ENCODE measurements around the gene INSYN2A.

The INSYN2A gene

GRCh38 chr10:127210936-127211466 is 14.6 kb upstream of the INSYN2A start:
- Mint-ChIP-seq H3K4me3 (no peak overlapping the region), H3K9me3 (ENCODE audit: low read depth) (no peaks in the 10 kb centered on the region), H3K27ac (no peak overlapping the region), H3K4me1 (ENCODE audit: low read depth) (no peaks in the 10 kb centered on the region), H3K27me3 (peaks cover 3% of the 10 kb centered on the region), H3K36me3 (no peaks in the 10 kb centered on the region)

- no peaks in the 10 kb centered on the region for H3K9me3 Mint-ChIP-seq (ENCODE audit: low read depth)
- no peak overlapping the region for H3K27ac Mint-ChIP-seq
- no peak overlapping the region for H3K4me3 Mint-ChIP-seq
- no peaks in the 10 kb centered on the region for H3K4me1 Mint-ChIP-seq (ENCODE audit: low read depth)
- no peaks in the 10 kb centered on the region for H3K27me3 Mint-ChIP-seq
- H3K36me3 Mint-ChIP-seq, result no peaks in the 10 kb centered on the region
Observed at GRCh38 chr10:127207081-127207480, 10.7 kb upstream of the INSYN2A start.

GRCh38 chr10:127203067-127203466 is 6.7 kb upstream of the INSYN2A start:
- Mint-ChIP-seq H3K9me3 (ENCODE audit: low read depth) (no peaks in the 10 kb centered on the region), H3K27me3 (peaks cover 3% of the 10 kb centered on the region), H3K4me1 (ENCODE audit: low read depth) (no peaks in the 10 kb centered on the region), H3K4me3 (no peak overlapping the region), H3K27ac (no peak overlapping the region), H3K36me3 (no peaks in the 10 kb centered on the region)

DNA sequence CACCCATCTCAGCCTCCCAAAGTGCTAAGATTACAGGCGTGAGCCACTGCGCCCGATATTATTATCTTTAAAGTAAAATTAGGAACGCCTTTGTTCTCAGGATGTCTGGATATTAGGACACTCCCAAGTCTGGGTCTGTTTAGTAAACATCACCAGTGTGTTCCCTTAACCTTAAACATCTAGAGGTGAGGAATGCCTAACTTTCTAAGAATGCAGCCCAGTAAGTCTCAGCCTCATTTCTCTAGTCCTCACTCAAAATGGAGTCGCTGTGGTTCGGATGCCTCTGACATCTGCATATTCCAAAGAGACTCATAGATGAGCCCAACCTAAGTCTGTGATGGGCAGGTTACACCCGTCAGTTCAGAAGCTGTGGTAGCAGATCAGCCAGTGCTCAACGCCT is 4.3 kb upstream of the INSYN2A start:
- no peak overlapping the region for H3K4me3 Mint-ChIP-seq
- no peaks in the 10 kb centered on the region for H3K9me3 Mint-ChIP-seq (ENCODE audit: low read depth)
- no peak overlapping the region for H3K27ac Mint-ChIP-seq
- peaks cover 5% of the 10 kb centered on the region for H3K27me3 Mint-ChIP-seq
- no peaks in the 10 kb centered on the region for H3K4me1 Mint-ChIP-seq (ENCODE audit: low read depth)
- no peaks in the 10 kb centered on the region for H3K36me3 Mint-ChIP-seq

DNA sequence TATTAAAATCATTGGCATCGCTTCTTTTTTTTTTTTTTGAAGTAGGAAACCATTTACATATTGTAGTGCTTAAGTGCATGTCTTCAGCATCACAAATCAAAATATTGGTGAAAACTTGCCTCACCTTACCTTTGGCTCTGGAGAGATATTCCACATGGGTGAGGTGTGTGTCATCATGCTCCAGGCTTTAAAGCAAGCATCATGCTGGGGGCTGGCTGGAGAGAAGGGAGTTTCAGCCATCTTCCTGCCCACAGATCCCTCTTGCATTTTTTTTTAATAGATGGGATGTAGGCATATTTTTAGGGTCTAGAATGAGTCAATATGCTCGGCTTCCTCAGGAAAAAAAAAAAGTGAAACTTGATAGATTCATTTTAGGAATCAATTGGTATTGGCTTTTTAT is 2.3 kb upstream of the INSYN2A start:
- no peak overlapping the region for H3K4me3 Mint-ChIP-seq
- no peaks in the 10 kb centered on the region for H3K36me3 Mint-ChIP-seq
- H3K4me1 Mint-ChIP-seq (ENCODE audit: low read depth), result no peaks in the 10 kb centered on the region
- H3K9me3 Mint-ChIP-seq (ENCODE audit: low read depth), result no peaks in the 10 kb centered on the region
- H3K27ac Mint-ChIP-seq, result no peak overlapping the region
- H3K27me3 Mint-ChIP-seq, result peaks cover 6% of the 10 kb centered on the region

DNA sequence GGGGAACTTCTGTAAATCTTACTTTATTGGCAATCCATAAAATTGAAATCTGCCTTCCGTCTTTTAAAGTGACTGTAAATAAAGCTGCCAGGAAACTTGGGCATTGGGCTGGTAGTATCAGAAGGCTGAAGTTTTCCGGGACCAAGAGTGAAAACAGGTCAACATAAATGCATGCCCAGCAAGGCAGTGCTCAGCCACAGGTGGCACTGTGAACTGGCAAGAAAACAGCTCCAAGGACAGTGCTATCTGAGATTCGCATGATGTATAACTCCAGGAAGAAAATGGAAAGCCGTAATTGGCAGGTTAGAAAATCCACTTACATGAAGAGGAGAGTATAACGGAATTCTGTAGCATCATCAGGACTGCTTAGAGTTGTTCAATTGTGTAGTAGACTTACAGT is 1.9 kb upstream of the INSYN2A start:
- H3K4me3 Mint-ChIP-seq, result no peak overlapping the region
- H3K27ac Mint-ChIP-seq, result no peak overlapping the region
- H3K9me3 Mint-ChIP-seq (ENCODE audit: low read depth), result no peaks in the 10 kb centered on the region
- H3K36me3 Mint-ChIP-seq, result no peaks in the 10 kb centered on the region
- no peaks in the 10 kb centered on the region for H3K4me1 Mint-ChIP-seq (ENCODE audit: low read depth)
- H3K27me3 Mint-ChIP-seq, result peaks cover 8% of the 10 kb centered on the region

GRCh38 chr10:127197154-127197432 is 702 bp upstream of the INSYN2A start:
- Mint-ChIP-seq H3K27me3 (peaks cover 10% of the 10 kb centered on the region), H3K4me3 (no peak overlapping the region)

GRCh38 chr10:127195571-127196281 is 665 bp downstream of the INSYN2A start:
- H3K4me1 Mint-ChIP-seq (ENCODE audit: low read depth), result no peaks in the 10 kb centered on the region
- no peaks in the 10 kb centered on the region for H3K36me3 Mint-ChIP-seq
- H3K9me3 Mint-ChIP-seq (ENCODE audit: low read depth), result no peaks in the 10 kb centered on the region
- no peak overlapping the region for H3K4me3 Mint-ChIP-seq
- H3K27ac Mint-ChIP-seq, result no peak overlapping the region
- peaks cover 10% of the 10 kb centered on the region for H3K27me3 Mint-ChIP-seq

More at GRCh38 chr10:127197154-127197432, 702 bp upstream of the INSYN2A start:
- Mint-ChIP-seq H3K4me1 (ENCODE audit: low read depth) (no peaks in the 10 kb centered on the region), H3K9me3 (ENCODE audit: low read depth) (no peaks in the 10 kb centered on the region), H3K36me3 (no peaks in the 10 kb centered on the region), H3K27ac (no peak overlapping the region)

DNA sequence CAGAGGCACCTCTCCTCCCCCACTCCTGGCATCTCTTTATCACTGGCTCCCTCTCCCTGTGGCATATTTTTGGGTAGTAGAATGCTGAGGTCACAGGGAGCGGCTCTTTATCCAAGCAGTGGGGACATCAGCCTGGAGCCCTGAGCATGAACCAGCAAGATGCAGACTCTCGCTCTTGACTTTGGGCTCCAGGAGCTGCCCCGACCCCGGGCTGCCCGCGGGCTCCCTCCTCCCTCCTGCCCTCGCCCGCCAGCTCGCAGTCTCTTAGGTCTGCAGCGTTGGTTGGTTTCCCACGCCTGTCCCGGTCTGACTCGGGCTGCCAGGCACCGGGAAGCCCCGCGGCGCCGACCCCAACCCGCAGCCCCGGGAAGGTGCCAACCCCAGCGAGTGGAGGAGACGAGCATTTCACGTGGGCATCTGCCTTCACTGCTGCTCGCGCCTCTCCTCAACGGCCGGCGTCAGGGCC is 1.3 kb downstream of the INSYN2A start:
- Mint-ChIP-seq H3K27ac (no peak overlapping the region), H3K9me3 (ENCODE audit: low read depth) (no peaks in the 10 kb centered on the region), H3K4me3 (no peak overlapping the region), H3K36me3 (no peaks in the 10 kb centered on the region), H3K27me3 (peaks cover 10% of the 10 kb centered on the region), H3K4me1 (ENCODE audit: low read depth) (no peaks in the 10 kb centered on the region)

GRCh38 chr10:127194599-127194998 is 1.8 kb downstream of the INSYN2A start:
- H3K4me1 Mint-ChIP-seq (ENCODE audit: low read depth), result no peaks in the 10 kb centered on the region
- no peak overlapping the region for H3K27ac Mint-ChIP-seq
- H3K27me3 Mint-ChIP-seq, result peaks cover 10% of the 10 kb centered on the region
- no peak overlapping the region for H3K4me3 Mint-ChIP-seq
- no peaks in the 10 kb centered on the region for H3K9me3 Mint-ChIP-seq (ENCODE audit: low read depth)
- H3K36me3 Mint-ChIP-seq, result no peaks in the 10 kb centered on the region

- H3K27me3 Mint-ChIP-seq, result peaks cover 10% of the 10 kb centered on the region
- no peaks in the 10 kb centered on the region for H3K4me1 Mint-ChIP-seq (ENCODE audit: low read depth)
- H3K36me3 Mint-ChIP-seq, result no peaks in the 10 kb centered on the region
- no peaks in the 10 kb centered on the region for H3K9me3 Mint-ChIP-seq (ENCODE audit: low read depth)
- H3K27ac Mint-ChIP-seq, result no peak overlapping the region
- H3K4me3 Mint-ChIP-seq, result no peak overlapping the region
Observed at GRCh38 chr10:127194111-127194510, 2.3 kb downstream of the INSYN2A start.

- no peaks in the 10 kb centered on the region for H3K9me3 Mint-ChIP-seq (ENCODE audit: low read depth)
- no peaks in the 10 kb centered on the region for H3K36me3 Mint-ChIP-seq
- H3K27me3 Mint-ChIP-seq, result peaks cover 7% of the 10 kb centered on the region
- no peak overlapping the region for H3K4me3 Mint-ChIP-seq
- no peaks in the 10 kb centered on the region for H3K4me1 Mint-ChIP-seq (ENCODE audit: low read depth)
- H3K27ac Mint-ChIP-seq, result no peak overlapping the region
Observed at GRCh38 chr10:127193125-127193524, 3.3 kb downstream of the INSYN2A start.

DNA sequence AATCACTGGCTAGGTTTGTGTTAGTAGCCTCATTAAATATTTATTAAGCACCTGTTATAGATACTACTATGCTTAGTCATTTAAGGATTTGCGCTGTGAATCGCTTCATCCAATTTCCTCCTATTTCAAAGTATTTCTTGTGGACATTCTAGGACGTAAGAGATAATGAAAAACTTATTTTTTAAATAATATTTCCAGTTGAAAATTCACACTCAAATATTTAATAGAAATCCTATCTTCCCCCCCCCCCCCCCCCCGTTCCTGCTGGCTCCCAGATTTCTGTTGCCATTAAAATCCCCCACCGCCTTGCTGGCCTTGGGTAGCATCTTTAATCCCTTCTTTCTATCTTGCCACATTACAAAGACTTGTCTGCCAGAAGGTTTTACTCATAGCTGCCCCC is 6.0 kb downstream of the INSYN2A start:
- Mint-ChIP-seq H3K27me3 (peaks cover 5% of the 10 kb centered on the region), H3K27ac (no peak overlapping the region), H3K4me3 (no peak overlapping the region), H3K36me3 (no peaks in the 10 kb centered on the region), H3K4me1 (ENCODE audit: low read depth) (no peaks in the 10 kb centered on the region), H3K9me3 (ENCODE audit: low read depth) (peaks cover 4% of the 10 kb centered on the region)

- no peaks in the 10 kb centered on the region for H3K4me1 Mint-ChIP-seq (ENCODE audit: low read depth)
- no peak overlapping the region for H3K27ac Mint-ChIP-seq
- no peaks in the 10 kb centered on the region for H3K36me3 Mint-ChIP-seq
- no peak overlapping the region for H3K4me3 Mint-ChIP-seq
- H3K27me3 Mint-ChIP-seq, result peaks cover 4% of the 10 kb centered on the region
- peaks cover 4% of the 10 kb centered on the region for H3K9me3 Mint-ChIP-seq (ENCODE audit: low read depth)
Observed at GRCh38 chr10:127189226-127189625, 7.2 kb downstream of the INSYN2A start.

DNA sequence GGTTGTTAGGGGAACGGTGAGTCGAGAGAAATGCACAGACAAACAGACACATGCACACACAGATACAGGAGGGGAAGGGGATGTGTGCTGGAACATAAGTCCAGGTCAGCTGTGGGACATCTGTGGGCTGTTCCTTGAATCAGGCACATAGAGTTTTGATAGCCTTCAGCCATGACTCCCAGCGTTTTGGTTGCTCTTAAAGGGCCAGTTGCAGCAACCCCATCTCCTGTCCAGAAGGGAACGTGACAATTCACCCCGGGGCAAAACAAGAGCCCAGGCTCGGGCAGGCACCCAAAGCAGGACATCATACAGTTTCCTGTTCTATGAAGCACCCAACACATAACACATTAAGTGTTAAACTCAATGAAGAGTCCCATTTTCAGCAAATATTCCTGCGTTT is 9.6 kb downstream of the INSYN2A start:
- Mint-ChIP-seq H3K27me3 (no peaks in the 10 kb centered on the region), H3K4me3 (no peak overlapping the region), H3K4me1 (ENCODE audit: low read depth) (no peaks in the 10 kb centered on the region), H3K9me3 (ENCODE audit: low read depth) (peaks cover 4% of the 10 kb centered on the region), H3K27ac (no peak overlapping the region), H3K36me3 (no peaks in the 10 kb centered on the region)

- H3K4me3 Mint-ChIP-seq, result no peak overlapping the region
- H3K27ac Mint-ChIP-seq, result no peak overlapping the region
- no peaks in the 10 kb centered on the region for H3K36me3 Mint-ChIP-seq
- peaks cover 4% of the 10 kb centered on the region for H3K9me3 Mint-ChIP-seq (ENCODE audit: low read depth)
- no peaks in the 10 kb centered on the region for H3K27me3 Mint-ChIP-seq
- no peaks in the 10 kb centered on the region for H3K4me1 Mint-ChIP-seq (ENCODE audit: low read depth)
Observed at GRCh38 chr10:127184582-127184981, 11.8 kb downstream of the INSYN2A start.

Data from activated naive CD8-positive, alpha-beta T cell (primary cell).